Peyer's patch (tissue), 4 donors: ENCODE measurements around the gene CCDC107.

Experiments
- CTCF ChIP-seq, 6 experiments: fragments of 450-650 bp in 4 of 6; fragments of 200-600 bp in 2 of 6; sonication (generic) in 1 of 6; IDR thresholded peaks; one replicate each; pipeline ENCODE4 v1.5.1; 2017 to 2019; ENCODE audit warnings: antibody characterized with exemption in 6 of 6, mild to moderate bottlenecking in 3 of 6, moderate library complexity in 1 of 6
- POLR2A ChIP-seq, 2 donors: fragments of 450-650 bp; IDR thresholded peaks; one replicate each; pipeline ENCODE4 v1.5.1; 2017; ENCODE audit warnings: antibody characterized with exemption in 2 of 2, mild to moderate bottlenecking in 2 of 2, moderate library complexity in 2 of 2

- no peak for TF ChIP-seq POLR2A (IDR thresholded peaks at IDR 0.05)
- TF ChIP-seq CTCF (IDR thresholded peaks at IDR 0.05), result peak in 1 of 6 experiments; percentile 3
Measured at GRCh38 chr9:35646153-35646532, 11.9 kb upstream of the CCDC107 start.
